GM21529 (cell line): ENCODE measurements around the gene NBPF10.
"Not testable (repeated sequence)": the region's sequence is repeated elsewhere in the genome, so short reads cannot be mapped to it uniquely, and the experiment has no call there.

Experiments used
- ATAC-seq: cut with Tn5 transposase; IDR thresholded peaks from one replicate; pipeline ENCODE4 v1.9.1; 2021; ENCODE audit not compliant: unreplicated experiment

Gene NBPF10

GRCh38 chr1:146144465-146144864 lies at the start of gene NBPF10:
NBPF10 (minus strand) TSS chr1:146144804; CDS start chr1:146144769, 35 bp downstream.
- ATAC-seq: not testable (repeated sequence)

DNA sequence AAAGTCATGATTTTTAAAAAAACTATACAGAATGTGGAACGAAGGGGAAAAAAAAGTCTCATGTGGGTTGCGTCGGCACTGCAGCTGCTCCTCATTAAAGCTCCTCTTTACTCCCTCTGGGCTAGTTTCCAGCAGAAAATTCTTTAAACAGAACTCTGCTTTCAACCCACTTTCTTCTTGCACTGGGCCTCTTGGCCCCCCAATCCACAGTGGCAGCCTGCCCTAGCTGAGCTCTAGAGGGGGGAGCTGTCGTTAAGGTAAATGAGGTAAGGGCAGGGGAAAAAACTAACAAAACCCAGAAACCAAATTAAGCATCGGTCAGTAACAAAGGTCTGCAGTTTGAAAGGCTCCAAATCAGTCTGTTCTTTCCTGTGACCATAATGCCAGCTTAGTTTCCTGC lies 29.9 kb upstream of the NBPF10 start:
- not testable (repeated sequence) for ATAC-seq

DNA sequence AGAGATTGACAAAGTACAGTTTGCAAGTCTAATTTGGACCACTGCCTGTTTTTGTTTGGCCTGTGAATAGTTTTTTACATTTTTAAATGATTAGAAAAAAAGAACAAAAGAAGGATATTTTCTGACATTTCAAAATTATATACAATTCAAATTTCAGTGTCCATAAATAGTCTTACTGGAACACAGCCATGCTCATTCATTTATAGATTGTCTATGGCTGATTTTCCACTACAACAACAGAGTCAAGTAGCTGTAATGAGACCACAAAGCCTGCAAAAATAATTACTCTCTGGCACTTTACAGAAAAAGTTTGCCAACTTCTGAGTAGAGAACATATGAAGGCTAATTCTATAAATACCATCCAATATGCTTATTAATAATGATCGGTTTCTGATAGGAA lies 23.1 kb upstream of the NBPF10 start:
- not testable (repeated sequence) for ATAC-seq

- ATAC-seq: not testable (repeated sequence)
Observed at GRCh38 chr1:146167273-146167672, 22.7 kb upstream of the NBPF10 start.
